Measurements from ENCODE around the gene MYL9.

MYL9 gene

DNA sequence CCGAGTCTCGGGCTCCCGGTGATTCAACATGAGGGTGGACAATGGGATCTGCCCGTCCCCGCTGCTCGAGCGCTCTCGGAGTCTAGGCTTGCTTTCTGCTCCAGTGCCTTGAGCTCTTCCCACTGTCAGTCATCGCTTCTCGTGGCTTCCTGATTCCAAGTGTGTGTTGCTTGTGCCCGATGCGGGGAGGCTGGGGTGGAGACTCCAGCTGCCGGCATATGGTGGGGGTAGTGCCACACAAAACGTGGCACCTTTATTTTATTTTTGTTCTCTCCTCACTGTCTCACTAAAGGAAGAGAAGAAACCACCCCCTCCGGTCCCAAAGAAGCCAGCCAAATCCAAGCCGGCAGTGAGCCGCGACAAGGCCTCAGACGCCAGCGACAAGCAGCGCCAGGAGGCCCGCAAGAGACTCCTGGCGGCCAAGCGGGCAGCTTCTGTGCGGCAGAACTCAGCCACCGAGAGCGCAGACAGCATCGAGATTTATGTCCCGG is 14.8 kb upstream of the MYL9 start:
- no peak for DNase-seq

DNA sequence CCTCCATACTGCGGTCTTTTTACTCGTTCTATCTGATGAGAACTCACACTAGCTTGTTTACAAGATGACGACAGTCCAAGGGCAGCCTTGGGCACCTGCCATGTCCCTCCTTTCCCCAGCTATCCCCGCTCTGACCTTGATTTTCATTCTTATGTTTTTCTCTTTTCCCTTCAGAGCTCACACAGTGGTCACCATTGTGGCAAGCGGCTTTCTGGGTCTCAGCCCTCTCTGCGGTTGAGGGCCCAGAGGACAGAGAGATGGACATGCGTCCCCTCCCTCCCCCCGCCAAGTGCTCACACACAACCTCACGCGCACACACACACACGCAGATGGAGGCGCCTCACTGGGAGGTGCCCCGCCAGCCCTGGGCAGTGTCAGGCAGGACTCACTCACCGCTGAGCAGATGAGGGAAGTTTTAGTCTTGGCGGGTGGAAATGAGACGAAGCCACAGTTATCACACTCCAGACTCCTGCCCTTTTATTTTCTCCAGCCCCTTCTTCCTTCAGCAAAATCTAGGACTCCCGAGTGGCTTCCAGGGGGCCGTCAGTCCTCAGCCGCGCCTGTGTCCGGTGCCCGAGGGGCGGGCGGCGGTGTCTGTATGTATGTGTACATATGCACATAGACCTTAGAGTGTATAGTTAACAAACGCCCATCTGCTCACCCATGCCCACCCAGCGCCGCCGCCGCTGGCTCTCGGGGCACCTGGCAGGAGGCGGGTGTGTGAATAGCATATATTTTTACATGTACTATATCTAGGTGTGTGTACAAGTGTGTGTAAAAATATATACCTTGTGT is 13.8 kb upstream of the MYL9 start:
- DNase-seq, result no peak

DNA sequence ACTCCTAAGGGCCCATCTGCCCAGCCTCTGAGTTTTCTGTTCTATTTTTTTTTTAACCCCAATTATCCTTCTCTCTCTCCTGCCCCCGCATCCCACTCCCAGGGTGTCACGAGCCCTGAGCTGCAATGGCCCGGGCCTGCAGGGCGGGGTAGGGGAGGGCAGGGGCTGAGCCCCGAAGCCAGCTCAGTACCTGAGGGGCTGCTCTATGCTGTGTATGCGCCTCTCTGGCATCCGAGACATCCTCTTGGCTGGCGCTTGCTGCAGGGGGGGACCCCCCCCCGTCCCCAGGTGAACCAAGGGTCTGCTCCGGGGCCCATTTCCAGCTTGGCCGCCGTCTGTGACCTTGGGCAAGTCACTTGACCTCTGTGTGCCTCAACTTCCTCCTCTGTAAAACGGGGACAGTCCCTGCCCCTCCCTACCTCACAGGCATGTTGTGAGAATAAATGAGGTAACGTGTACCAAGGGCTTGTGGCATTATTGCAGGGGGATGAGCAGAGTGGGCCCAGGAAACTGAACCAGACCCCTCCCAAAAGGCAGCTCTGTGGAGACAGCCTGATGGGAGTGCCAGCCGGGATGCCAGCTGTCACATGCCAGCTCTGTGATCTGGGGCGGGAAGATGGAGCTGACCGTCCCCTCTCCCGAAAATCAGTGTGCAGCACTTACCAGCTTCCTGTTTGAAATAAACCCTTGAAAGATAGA is 13.0 kb upstream of the MYL9 start:
- DNase-seq, result no peak

GRCh38 chr20:36528875-36529417 is 12.4 kb upstream of the MYL9 start:
- DNase-seq, result no peak

GRCh38 chr20:36532388-36532787 is 8.9 kb upstream of the MYL9 start:
- no peak for DNase-seq

DNA sequence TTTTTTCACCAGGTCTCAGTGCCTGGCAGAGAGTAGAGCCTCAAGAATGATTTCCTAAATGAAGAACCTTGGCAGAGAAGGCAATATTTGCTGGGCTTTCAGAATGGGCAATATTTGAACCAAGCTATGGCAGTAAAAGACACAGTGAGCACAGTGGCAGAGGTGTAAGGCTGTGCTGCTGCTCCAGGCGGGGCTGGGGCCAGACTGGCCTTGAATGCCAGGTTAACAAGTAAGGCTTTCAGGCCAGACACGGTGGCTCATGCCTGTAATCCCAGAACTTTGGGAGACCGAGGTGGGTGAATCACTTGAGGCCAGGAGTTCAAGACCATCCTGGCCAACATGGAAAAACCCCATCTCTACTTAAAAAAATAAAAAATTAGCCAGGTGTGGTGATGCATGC is 8.5 kb upstream of the MYL9 start:
- DNase-seq, result no peak

DNA sequence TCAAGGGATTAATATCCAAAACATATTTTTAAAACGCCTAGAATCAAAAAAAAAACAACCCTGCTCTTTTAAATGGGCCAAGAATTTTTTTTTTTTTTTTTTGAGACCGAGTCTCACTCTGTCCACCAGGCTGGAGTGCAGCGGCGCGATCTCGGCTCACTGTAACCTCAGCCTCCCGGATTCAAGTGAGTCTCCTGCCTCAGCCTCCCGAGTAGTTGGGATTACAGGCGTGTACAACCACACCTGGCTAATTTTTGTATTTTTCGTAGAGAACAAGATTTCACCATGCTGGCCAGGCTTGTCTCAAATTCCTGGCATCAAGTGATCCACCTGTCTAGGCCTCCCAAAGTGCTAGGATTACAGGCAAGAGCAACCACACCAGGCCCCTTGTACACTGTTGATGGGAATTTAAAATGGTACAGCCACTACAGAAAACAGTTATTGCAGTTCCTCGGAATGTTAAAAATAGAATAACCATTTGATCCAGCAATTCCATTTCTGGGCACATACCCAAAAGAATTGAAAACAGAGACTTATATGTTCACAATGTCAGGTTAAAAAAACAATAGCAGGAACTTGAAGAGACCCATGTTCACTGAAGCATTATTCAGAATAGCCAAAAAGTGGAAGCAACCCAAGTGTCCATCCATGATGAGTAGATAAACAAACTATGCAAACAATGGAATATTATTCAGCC is 3.1 kb upstream of the MYL9 start:
- DNase-seq, result no peak

DNA sequence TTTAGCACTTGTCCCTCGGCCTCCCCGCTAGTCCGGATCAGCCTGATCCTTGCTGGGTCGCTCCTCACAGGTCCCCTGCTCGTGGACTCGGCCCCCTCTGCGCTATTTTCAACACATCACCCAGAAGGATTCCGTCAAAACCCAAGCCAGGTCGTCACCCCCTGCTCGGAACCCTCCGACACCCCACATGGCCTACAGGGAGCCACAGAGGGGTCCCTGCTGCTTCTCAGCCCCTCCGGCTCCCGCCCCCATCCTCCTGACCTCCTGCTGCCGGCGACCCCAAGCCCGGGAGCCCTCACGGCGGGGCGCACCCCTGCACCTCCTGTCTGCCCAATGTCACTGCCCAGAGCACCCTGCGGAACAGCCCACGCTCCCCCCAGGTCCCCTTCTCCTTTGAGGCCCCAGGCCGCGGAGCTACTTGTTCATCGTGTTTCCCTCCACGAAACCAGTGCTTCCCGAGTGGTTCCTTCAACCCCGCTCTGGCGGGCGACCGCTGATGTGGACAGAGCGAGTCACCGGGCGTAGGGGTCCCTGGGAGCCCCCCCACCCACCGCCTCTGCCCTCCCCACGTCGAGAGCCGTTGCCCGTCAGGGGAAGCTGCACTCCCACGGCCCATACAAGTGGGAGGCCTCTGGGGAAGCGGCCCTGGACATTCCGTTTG is 638 bp upstream of the MYL9 start:
- no peak for DNase-seq

- DNase-seq, result no peak
Measured at GRCh38 chr20:36541768-36542488, 609 bp downstream of the MYL9 start.

DNA sequence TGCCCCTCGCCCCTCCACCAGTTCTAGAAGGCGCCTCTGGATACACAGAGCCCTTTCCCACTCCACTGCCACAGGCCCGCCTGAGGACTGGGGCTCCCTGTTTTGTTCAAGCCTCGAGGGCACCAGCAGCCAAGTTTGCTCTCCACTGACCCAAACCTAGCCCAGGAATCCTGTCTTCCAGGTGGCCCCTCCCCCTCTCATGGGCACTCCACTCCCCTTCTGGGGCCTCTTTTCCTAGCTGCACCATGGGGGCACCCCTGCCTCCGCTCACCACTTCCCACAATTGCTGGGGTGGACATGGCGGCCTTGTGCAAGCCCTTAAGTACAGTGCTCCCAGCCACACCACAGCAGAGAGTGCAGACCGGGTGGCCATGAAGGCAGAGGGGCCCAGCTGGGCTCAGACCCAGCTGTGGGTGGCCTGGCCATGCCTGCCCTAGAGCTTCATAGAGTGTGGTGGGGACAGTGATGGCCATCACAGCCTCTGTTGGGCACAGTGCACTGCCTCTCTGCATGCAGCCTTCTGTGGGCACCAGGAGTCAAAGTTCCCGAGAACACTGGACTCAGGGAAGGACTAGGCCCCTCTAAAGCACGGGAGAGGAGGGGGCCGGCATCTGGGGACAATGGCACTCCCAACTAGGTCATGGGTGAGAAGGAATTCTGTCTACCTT is 1.3 kb downstream of the MYL9 start:
- DNase-seq, result no peak

DNA sequence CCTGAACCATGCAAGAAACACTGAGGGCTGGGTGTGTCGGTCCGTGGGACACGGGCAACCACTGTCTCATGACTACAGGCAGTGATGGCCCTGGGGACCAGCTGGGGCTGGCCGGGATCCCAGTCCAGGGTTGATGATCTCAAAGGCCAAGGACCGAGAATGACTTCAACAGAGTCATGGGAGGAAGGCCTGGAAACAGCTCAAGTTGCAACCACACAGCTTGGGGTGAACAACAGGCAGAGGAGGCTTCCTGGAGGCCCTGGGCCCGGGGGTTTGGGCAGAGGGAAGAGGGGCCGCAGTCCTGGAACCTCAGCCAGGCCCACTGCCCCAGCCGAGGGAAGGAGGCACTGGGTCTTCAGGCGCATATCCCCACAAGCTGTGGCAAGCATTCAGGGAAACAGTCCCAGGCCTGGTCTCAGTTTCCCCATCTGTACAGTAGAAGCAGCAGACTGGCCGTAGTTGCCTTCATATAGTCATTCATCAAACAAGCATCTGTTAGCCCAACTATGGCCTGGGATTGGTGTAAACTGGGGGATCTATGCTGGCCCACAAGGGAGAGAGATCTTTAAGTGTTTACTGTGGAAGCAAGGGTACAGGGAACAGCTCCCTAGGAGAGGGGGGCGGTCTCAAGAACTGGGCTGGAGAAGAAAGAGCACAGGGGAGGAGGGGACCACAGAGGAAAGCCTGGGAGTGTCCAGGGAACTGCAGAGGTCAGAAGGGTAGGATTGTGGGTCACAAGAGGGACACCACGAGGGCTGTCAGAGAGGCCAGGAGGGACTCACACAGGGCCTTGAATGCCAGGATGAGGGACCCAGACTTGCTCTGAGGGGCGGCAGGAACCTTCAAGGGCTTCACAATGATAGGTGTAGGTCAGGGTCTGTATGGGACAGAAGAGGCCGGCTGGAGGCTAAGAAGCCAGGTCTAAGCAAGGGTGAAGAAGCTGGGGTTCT is 2.1 kb downstream of the MYL9 start:
- DNase-seq, result no peak

DNA sequence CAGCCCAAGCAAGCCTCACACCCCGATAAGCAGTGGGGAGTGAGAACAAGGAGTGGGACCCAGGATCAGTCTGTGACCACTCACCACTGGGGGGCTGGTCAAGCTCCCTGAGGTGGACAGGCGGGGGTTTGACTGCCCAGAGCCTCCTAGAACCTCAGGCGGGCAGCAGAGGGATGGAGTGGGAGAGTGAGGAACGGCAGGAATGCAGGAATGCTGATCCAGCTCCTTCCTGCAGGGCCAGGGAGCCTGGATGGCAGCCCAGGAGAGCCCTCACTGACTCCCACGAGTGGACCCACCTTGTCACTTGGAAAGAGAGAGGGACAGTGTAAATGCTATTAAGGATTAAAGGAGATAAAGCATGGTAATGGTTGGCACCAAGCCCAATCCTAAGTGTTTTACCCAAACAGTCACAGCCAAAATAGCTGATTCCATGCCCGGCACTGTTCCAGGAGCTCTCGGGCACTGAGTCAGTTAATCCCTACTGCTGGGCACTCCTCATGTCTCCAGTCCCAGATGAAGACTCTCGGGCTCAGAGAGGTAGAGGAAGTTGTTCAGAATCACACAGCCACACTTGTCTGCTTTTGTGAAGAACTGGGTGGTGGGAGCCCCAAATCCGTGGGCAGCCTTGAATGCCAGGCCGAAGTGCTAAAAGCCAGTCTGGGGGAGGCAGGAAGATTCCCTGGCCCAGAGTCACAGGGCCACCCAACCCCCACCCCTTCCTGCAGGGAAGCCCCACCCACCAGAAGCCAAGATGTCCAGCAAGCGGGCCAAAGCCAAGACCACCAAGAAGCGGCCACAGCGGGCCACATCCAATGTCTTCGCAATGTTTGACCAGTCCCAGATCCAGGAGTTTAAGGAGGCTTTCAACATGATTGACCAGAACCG is 3.1 kb downstream of the MYL9 start:
- DNase-seq, result no peak

GRCh38 chr20:36546111-36546736 is 4.9 kb downstream of the MYL9 start:
- DNase-seq, result no peak

GRCh38 chr20:36547186-36548005 is 6.1 kb downstream of the MYL9 start:
- DNase-seq, result no peak

DNA sequence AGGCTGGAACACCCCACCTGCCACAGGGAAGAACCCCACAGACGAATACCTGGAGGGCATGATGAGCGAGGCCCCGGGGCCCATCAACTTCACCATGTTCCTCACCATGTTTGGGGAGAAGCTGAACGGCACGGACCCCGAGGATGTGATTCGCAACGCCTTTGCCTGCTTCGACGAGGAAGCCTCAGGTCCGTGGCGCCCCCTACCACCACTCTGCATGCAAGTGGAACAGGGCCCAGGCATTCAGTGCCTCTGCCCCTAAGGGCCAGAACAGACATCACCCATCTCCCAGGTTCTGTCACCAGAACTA is 6.6 kb downstream of the MYL9 start:
- no peak for DNase-seq

GRCh38 chr20:36548704-36549627 is 7.6 kb downstream of the MYL9 start:
- no peak for DNase-seq

GRCh38 chr20:36549628-36549941 is 8.3 kb downstream of the MYL9 start:
- no peak for DNase-seq

Measured in NCI-H1417 treated with DMSO at 0.1 percent for 48 hours (cell line).